ENCODE measurements around the gene EOLA1. TPM values are rescaled to one million over a fixed set of nuclear protein-coding genes. Genes with fewer than 3 reads are reported as not detected.
A peak's percentile ranks its signal among the peaks of the same experiment; 100 is the strongest.

The EOLA1 gene
- polyA plus RNA-seq (2011; rRNA removed), result 16.3 and 16.7 TPM in 2 replicates
- 7.7 and 12.8 TPM in 2 replicates for polyA minus RNA-seq (2011; rRNA and poly(A)+ RNA removed)

DNA sequence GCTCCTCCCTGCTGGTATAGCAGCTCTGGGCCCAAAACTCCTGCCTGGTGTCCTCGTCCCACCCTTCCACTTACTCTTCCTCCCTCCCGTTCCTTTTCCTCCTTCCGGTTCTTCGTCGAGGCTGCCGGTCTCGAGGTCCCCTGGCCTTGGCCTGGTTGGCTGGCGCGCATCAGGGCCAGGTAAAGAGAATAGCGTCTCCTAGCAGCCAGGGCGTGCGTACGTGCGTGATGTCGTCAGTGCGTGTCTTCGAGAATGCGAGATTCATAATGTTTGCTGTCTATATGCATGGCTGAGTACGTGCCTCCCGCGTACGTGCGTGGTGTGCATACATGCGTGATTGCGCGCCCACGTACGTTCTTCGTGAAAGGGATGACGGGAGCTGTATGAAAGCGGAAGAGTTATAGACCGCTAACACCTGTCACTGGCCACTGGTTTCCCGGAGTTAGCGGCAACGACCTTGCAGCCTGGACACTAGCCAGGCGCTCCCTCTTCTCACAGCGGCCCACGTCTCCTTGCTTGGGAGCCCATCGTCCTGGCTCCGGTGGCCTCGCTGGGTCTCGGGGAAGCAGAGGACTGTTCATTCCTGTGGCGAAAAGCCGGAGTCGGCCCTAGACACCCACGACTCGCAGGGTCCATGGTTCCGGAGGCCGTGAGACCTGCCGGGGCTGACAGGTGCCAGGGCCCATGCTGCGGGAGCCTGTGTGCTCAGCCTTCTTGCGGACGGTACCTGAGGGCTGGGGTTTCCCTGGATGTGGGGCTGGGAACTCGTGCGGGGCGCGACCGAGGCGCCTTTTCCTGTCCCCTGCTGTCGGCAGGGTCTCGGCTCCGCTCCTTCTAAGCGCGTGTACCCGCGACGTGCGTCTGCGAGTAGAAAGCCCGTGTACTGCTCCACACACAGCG lies at the start of gene EOLA1:
TSS of gene EOLA1 (plus strand) at position 392 of the 900 bp plus-strand sequence. CDS start 4,619 bp downstream, outside the sequence.
- TF ChIP-seq CTCF (IDR thresholded peaks at IDR 0.05; ENCODE audit: low read depth, low read length), result no peak
- no peaks in the 10 kb centered on the region for H3K27me3 ChIP-seq (ENCODE audit: control insufficient read depth, insufficient read depth, low read length)
- peak within 1 kb of the TSS; percentile 98 for H3K27ac ChIP-seq (ENCODE audit: low read depth, low read length)
- POLR2A ChIA-PET, result interaction anchor here (0.9 to 1.4 kb wide), 4 partner anchors 30 to 398 kb away, joined by 3 to 8 read pairs (median 5); partner anchors contain the start of gene IDS
- peak; percentile 92 for DNase-seq (ENCODE audit: low read depth, low spot score)
- no peaks in the 10 kb centered on the region for H3K9me3 ChIP-seq (ENCODE audit: control insufficient read depth, insufficient read depth, low read length)
- CTCF ChIA-PET, result interaction anchor here (0.7 to 2.5 kb wide), 4 partner anchors 14 to 1653 kb away, joined by 3 to 8 read pairs (median 6); no protein-coding TSS in a partner anchor
- H3K4me3 ChIP-seq (ENCODE audit: low read depth, low read length), result peak within 1 kb of the TSS; percentile 83

GRCh38 chrX:149491812-149492211 lies 49.0 kb upstream of the EOLA1 start:
- no peak overlapping the region for H3K27ac ChIP-seq (ENCODE audit: low read depth, low read length)
- H3K4me3 ChIP-seq (ENCODE audit: low read depth, low read length), result no peak overlapping the region
- H3K9me3 ChIP-seq (ENCODE audit: control insufficient read depth, insufficient read depth, low read length), result no peaks in the 10 kb centered on the region
- no peak for TF ChIP-seq CTCF (IDR thresholded peaks at IDR 0.05; ENCODE audit: low read depth, low read length)
- CTCF ChIA-PET, result no interaction called here
- POLR2A ChIA-PET, result no interaction called here
- no peaks in the 10 kb centered on the region for H3K27me3 ChIP-seq (ENCODE audit: control insufficient read depth, insufficient read depth, low read length)
- no peak for DNase-seq (ENCODE audit: low read depth, low spot score)

- no peaks in the 10 kb centered on the region for H3K9me3 ChIP-seq (ENCODE audit: control insufficient read depth, insufficient read depth, low read length)
- H3K27ac ChIP-seq (ENCODE audit: low read depth, low read length), result no peak overlapping the region
- TF ChIP-seq CTCF (IDR thresholded peaks at IDR 0.05; ENCODE audit: low read depth, low read length), result no peak
- ChIA-PET POLR2A (no interaction called here), CTCF (interaction anchor here (1.2 kb wide), 1 partner anchor 22 kb away, joined by 4 read pairs; no protein-coding TSS in a partner anchor)
- no peaks in the 10 kb centered on the region for H3K27me3 ChIP-seq (ENCODE audit: control insufficient read depth, insufficient read depth, low read length)
- no peak overlapping the region for H3K4me3 ChIP-seq (ENCODE audit: low read depth, low read length)
- DNase-seq (ENCODE audit: low read depth, low spot score), result no peak
Observed at GRCh38 chrX:149493567-149494562, 46.9 kb upstream of the EOLA1 start.

DNA sequence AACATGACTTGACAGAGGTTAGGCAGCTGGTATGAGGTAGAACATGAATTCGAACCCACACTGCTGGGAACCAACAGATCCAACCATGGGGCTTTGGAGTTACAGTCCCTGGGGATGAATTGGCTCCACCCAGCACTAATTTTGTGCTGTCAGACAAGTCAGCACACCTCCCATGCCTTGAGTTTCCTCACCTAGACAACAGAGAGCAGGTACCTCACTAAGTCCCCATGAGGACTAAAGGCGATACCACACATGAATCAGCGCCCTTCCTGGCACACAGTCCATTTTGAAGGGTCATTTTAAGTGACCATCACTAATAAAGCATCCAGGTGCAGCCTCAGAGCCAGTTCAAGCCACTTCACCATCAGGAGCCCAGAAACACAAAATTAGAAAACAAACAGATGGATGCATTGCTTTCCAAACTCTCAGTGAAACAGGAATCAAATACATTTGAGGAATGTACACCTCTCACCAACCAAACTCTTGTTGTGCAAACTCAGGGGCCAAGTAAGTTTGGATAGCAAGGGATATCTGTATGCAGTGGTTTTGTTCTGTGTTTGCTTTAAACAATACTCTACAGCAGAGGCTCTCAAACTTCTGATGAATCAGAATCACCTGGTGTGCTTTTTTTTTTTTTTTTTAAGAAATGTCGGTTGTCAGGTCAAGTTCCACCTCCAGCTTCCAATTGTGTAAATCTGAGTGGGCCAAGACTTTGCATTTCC lies 45.8 kb upstream of the EOLA1 start:
- no peak for DNase-seq (ENCODE audit: low read depth, low spot score)
- H3K27ac ChIP-seq (ENCODE audit: low read depth, low read length), result peak overlapping the region; percentile 68
- no peak overlapping the region for H3K4me3 ChIP-seq (ENCODE audit: low read depth, low read length)
- no peaks in the 10 kb centered on the region for H3K27me3 ChIP-seq (ENCODE audit: control insufficient read depth, insufficient read depth, low read length)
- CTCF ChIA-PET, result interaction anchor here (1.2 kb wide), 1 partner anchor 24 kb away, joined by 4 read pairs; no protein-coding TSS in a partner anchor
- TF ChIP-seq CTCF (IDR thresholded peaks at IDR 0.05; ENCODE audit: low read depth, low read length), result no peak
- POLR2A ChIA-PET, result no interaction called here
- H3K9me3 ChIP-seq (ENCODE audit: control insufficient read depth, insufficient read depth, low read length), result no peaks in the 10 kb centered on the region
